ENCODE data around the gene CTDP1.

DNA sequence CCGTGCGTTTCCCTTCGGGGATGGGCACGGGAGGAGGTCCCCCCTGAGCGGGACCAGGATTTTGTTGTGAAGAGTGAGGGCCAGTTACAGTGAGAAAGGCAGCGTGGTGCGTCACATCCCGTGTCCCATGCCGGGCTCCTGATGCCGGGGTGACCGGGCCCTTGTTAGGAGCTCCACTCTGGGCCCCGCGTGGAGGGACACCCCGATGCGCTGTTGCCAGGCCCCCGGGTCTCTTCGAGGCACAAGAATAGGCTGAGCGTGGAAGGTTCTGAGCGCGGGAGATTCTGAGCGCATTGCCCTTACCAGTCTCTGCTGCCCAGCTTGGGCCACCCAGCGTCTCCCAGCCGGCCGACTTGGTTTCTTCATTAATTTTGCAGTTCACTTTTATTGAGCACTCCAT is 17.6 kb downstream of the CTDP1 start:
- no peak for TF ChIP-seq CTCF (IDR thresholded peaks at IDR 0.05 in 2 of 3, conservative IDR thresholded peaks at IDR 0.05 in 1 of 3; ENCODE audit: insufficient read depth in 2 of 3, low read depth in 1 of 3, low read length in 3 of 3)
- no peak for TF ChIP-seq NFXL1 (CRISPR knock-in tag; IDR thresholded peaks at IDR 0.05)
- TF ChIP-seq RBBP5 (IDR thresholded peaks at IDR 0.05; ENCODE audit: borderline replicate concordance, insufficient read depth, low read length, poor library complexity, severe bottlenecking), result no peak
- no peak for TF ChIP-seq POLR2AphosphoS5 (IDR thresholded peaks at IDR 0.05; ENCODE audit: control insufficient read depth, insufficient read depth, low read depth, low read length)
- no peak for TF ChIP-seq POLR2A (conservative IDR thresholded peaks at IDR 0.05)
- TF ChIP-seq, protein P1, sequence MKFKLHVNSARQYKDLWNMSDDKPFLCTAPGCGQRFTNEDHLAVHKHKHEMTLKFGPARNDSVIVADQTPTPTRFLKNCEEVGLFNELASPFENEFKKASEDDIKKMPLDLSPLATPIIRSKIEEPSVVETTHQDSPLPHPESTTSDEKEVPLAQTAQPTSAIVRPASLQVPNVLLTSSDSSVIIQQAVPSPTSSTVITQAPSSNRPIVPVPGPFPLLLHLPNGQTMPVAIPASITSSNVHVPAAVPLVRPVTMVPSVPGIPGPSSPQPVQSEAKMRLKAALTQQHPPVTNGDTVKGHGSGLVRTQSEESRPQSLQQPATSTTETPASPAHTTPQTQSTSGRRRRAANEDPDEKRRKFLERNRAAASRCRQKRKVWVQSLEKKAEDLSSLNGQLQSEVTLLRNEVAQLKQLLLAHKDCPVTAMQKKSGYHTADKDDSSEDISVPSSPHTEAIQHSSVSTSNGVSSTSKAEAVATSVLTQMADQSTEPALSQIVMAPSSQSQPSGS (CRISPR knock-in tag; IDR thresholded peaks at IDR 0.05), result no peak
- TF ChIP-seq RFX5 (IDR thresholded peaks at IDR 0.05; ENCODE audit: low read depth, low read length), result no peak
- no peak for TF ChIP-seq REST (IDR thresholded peaks at IDR 0.05; ENCODE audit: borderline replicate concordance)
- TF ChIP-seq REST (CRISPR knock-in tag; IDR thresholded peaks at IDR 0.05; ENCODE audit: low read depth), result no peak
- TF ChIP-seq SAFB (IDR thresholded peaks at IDR 0.05; ENCODE audit: borderline replicate concordance, low read depth, low read length), result no peak
- TF ChIP-seq CCAR2 (IDR thresholded peaks at IDR 0.05; ENCODE audit: low read depth, low read length), result no peak
- TF ChIP-seq RREB1 (CRISPR knock-in tag; IDR thresholded peaks at IDR 0.05), result no peak
- no peak for TF ChIP-seq ZNF79 (CRISPR knock-in tag; IDR thresholded peaks at IDR 0.05; ENCODE audit: low read depth)
- TF ChIP-seq, protein P2, sequence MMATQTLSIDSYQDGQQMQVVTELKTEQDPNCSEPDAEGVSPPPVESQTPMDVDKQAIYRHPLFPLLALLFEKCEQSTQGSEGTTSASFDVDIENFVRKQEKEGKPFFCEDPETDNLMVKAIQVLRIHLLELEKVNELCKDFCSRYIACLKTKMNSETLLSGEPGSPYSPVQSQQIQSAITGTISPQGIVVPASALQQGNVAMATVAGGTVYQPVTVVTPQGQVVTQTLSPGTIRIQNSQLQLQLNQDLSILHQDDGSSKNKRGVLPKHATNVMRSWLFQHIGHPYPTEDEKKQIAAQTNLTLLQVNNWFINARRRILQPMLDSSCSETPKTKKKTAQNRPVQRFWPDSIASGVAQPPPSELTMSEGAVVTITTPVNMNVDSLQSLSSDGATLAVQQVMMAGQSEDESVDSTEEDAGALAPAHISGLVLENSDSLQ (IDR thresholded peaks at IDR 0.05), result no peak
